H1 (cell line): ENCODE measurements around the gene MEIS2. TPM values are rescaled to one million over a fixed set of nuclear protein-coding genes. Genes with fewer than 3 reads are reported as not detected.

Experiments
- CTCF ChIA-PET: fragments of 300-600 bp; sonication (Branson Sonifier 250); formaldehyde crosslinking; loops from one replicate; lab custom pipeline; 2021; ENCODE audit not compliant: partially characterized antibody; lab: Charles Lee
- POLR2A ChIA-PET: fragments of 300-600 bp; sonication (Branson Sonifier 250); formaldehyde crosslinking; loops from one replicate; lab custom pipeline; 2021; ENCODE audit warnings: inconsistent platforms; ENCODE audit not compliant: partially characterized antibody; lab: Charles Lee
- DNase-seq, 2 experiments: peaks; one replicate each; pipeline versions ENCODE4 v3.0.0 to v3.0.0-alpha.2; 2010 to 2022; ENCODE audit warnings: low spot score in 2 of 2, low read depth in 1 of 2, mixed read lengths in 1 of 2
- FAIRE-seq: peaks from 2 replicates; lab custom pipeline; 2011; peaks lifted over from hg19 to GRCh38; lab: Jason Lieb, UNC
- H2AFZ ChIP-seq: 2 replicates; pipeline ENCODE4 v1.8.1; 2012; ENCODE audit warnings: low read length, inconsistent platforms
- H2AK5ac ChIP-seq: 2 replicates; pipeline ENCODE4 v1.6.1; 2013; ENCODE audit warnings: low read depth, low read length
- H2BK120ac ChIP-seq: replicated peaks from 2 replicates; pipeline ENCODE3; 2013; ENCODE audit warnings: low read depth, low read length, inconsistent platforms
- H2BK12ac ChIP-seq: 2 replicates; pipeline ENCODE4 v1.6.1; 2013; ENCODE audit warnings: low read depth, low read length
- H2BK15ac ChIP-seq: 2 replicates; pipeline ENCODE4 v1.6.1; 2013; ENCODE audit warnings: low read length
- H2BK20ac ChIP-seq: 2 replicates; pipeline ENCODE4 v1.6.1; 2013; ENCODE audit warnings: low read length
- H2BK5ac ChIP-seq: 2 replicates; pipeline ENCODE4 v1.6.1; 2013; ENCODE audit warnings: low read depth, low read length
- H3K14ac ChIP-seq: 2 replicates; pipeline ENCODE4 v1.6.1; 2013; ENCODE audit warnings: inconsistent platforms; ENCODE audit not compliant: insufficient read length
- H3K18ac ChIP-seq: 2 replicates; pipeline ENCODE4 v1.6.1; 2013; ENCODE audit warnings: low read length; ENCODE audit errors: extremely low read depth
- H3K23ac ChIP-seq: 2 replicates; pipeline ENCODE4 v1.6.1; 2013; ENCODE audit warnings: inconsistent platforms; ENCODE audit not compliant: insufficient read length
- H3K23me2 ChIP-seq: 2 replicates; pipeline ENCODE4 v1.6.1; 2013; ENCODE audit warnings: low read depth, low read length
- H3K27ac ChIP-seq: 2 replicates; pipeline ENCODE4 v1.6.1; 2011; ENCODE audit warnings: low read depth, low read length, inconsistent platforms
- H3K27me3 ChIP-seq, 4 experiments: replicated peaks in 1 of 4; 1 replicate in 1 of 4; 2 replicates in 3 of 4; pipeline versions ENCODE4 v1.6.1 to v1.8.1; 2011 to 2013; ENCODE audit warnings: low read length in 3 of 4, mild to moderate bottlenecking in 3 of 4, inconsistent platforms in 2 of 4, mixed read lengths in 2 of 4, moderate library complexity in 1 of 4; ENCODE audit not compliant: control insufficient read depth in 3 of 4, insufficient read depth in 3 of 4; ENCODE audit errors: extremely low read depth in 1 of 4
- H3K36me3 ChIP-seq, 4 experiments: 2 replicates each; pipeline versions ENCODE4 v1.6.1 to v1.8.1; 2011 to 2013; ENCODE audit warnings: mild to moderate bottlenecking in 4 of 4, low read length in 3 of 4, moderate library complexity in 2 of 4, control low read depth in 1 of 4, inconsistent platforms in 1 of 4; ENCODE audit not compliant: insufficient read depth in 4 of 4, control insufficient read depth in 2 of 4
- H3K4ac ChIP-seq: replicated peaks from 2 replicates; pipeline ENCODE3; 2013; ENCODE audit warnings: low read length, low read depth, mixed read lengths, inconsistent platforms; ENCODE audit not compliant: insufficient read length
- H3K4me1 ChIP-seq, 4 experiments: replicated peaks in 1 of 4; 1 replicate in 1 of 4; 2 replicates in 3 of 4; pipeline versions ENCODE4 v1.6.1 to v1.8.1; 2011 to 2013; ENCODE audit warnings: low read length in 3 of 4, inconsistent platforms in 2 of 4, mixed read lengths in 1 of 4; ENCODE audit not compliant: insufficient read depth in 4 of 4, control insufficient read depth in 3 of 4
- H3K4me2 ChIP-seq, 2 experiments: 2 replicates each; pipeline versions ENCODE4 v1.6.1 to v1.8.1; 2011 to 2013; ENCODE audit warnings: low read depth in 2 of 2, low read length in 2 of 2, control low read depth in 1 of 2, inconsistent platforms in 1 of 2, mild to moderate bottlenecking in 1 of 2; ENCODE audit not compliant: insufficient read depth in 1 of 2
- H3K4me3 ChIP-seq, 4 experiments: fragments of 200-600, 300-600 bp in 1 of 4; sonication (generic), shearing (Covaris generic), sonication (Bioruptor Twin) in 1 of 4; 2 replicates each; pipeline versions ENCODE4 v1.5.1 to v1.8.1; 2011 to 2016; ENCODE audit warnings: low read length in 4 of 4, low read depth in 3 of 4, control low read depth in 2 of 4, inconsistent platforms in 2 of 4, mild to moderate bottlenecking in 2 of 4, mixed read lengths in 1 of 4, moderate library complexity in 1 of 4; ENCODE audit not compliant: insufficient read depth in 2 of 4; ENCODE audit errors: extremely low read depth in 1 of 4
- H3K56ac ChIP-seq: replicated peaks from 2 replicates; pipeline ENCODE3; 2013; ENCODE audit warnings: low read depth, mild to moderate bottlenecking, mixed read lengths, low read length, inconsistent platforms; ENCODE audit not compliant: insufficient read length
- H3K79me1 ChIP-seq: 2 replicates; pipeline ENCODE4 v1.6.1; 2013; ENCODE audit warnings: low read depth, low read length, control low read depth
- H3K79me2 ChIP-seq, 2 experiments: 2 replicates each; pipeline versions ENCODE4 v1.6.1 to v1.8.1; 2012 to 2013; ENCODE audit warnings: low read length in 2 of 2, mild to moderate bottlenecking in 2 of 2, inconsistent platforms in 1 of 2; ENCODE audit not compliant: insufficient read depth in 2 of 2, control insufficient read depth in 1 of 2
- H3K9ac ChIP-seq, 4 experiments: replicated peaks in 1 of 4; 1 replicate in 1 of 4; 2 replicates in 3 of 4; pipeline versions ENCODE4 v1.6.1 to v1.8.1; 2011 to 2013; ENCODE audit warnings: low read depth in 3 of 4, low read length in 3 of 4, control low read depth in 2 of 4, mild to moderate bottlenecking in 2 of 4, moderate library complexity in 2 of 4, inconsistent platforms in 1 of 4; ENCODE audit errors: extremely low read depth in 1 of 4
- H3K9me3 ChIP-seq, 2 experiments: 2 replicates each; pipeline versions ENCODE4 v1.6.1 to v1.8.1; 2012 to 2013; ENCODE audit warnings: mild to moderate bottlenecking in 2 of 2, moderate library complexity in 2 of 2, control low read depth in 1 of 2, inconsistent platforms in 1 of 2, low read depth in 1 of 2, low read length in 1 of 2, mixed read lengths in 1 of 2; ENCODE audit not compliant: insufficient read depth in 2 of 2
- H4K20me1 ChIP-seq, 2 experiments: replicated peaks in 1 of 2; 2 replicates each; pipeline versions ENCODE3 to v1.8.1; 2011 to 2013; ENCODE audit warnings: inconsistent platforms in 2 of 2, low read length in 2 of 2, mild to moderate bottlenecking in 1 of 2; ENCODE audit not compliant: insufficient read depth in 2 of 2, control insufficient read depth in 1 of 2
- H4K5ac ChIP-seq: 2 replicates; pipeline ENCODE4 v1.6.1; 2013; ENCODE audit warnings: low read length, low read depth, mixed read lengths, inconsistent platforms; ENCODE audit not compliant: insufficient read length
- H4K8ac ChIP-seq: 2 replicates; pipeline ENCODE4 v1.8.0; 2013; ENCODE audit warnings: mild to moderate bottlenecking, moderate library complexity, low read length, inconsistent platforms; ENCODE audit not compliant: insufficient read depth; ENCODE audit errors: extremely low read depth
- H4K91ac ChIP-seq: replicated peaks from 2 replicates; pipeline ENCODE3; 2013; ENCODE audit warnings: low read length, mixed read lengths, inconsistent platforms; ENCODE audit not compliant: insufficient read length
- CEBPB ChIP-seq: IDR thresholded peaks from 2 replicates; pipeline ENCODE4 v1.6.1; 2012; ENCODE audit warnings: low read depth, low read length
- EP300 ChIP-seq, 2 experiments: IDR thresholded peaks; 1 replicate in 1 of 2; 2 replicates in 1 of 2; pipeline ENCODE4 v1.6.1; 2011 to 2012; ENCODE audit warnings: low read depth in 2 of 2, low read length in 2 of 2, mild to moderate bottlenecking in 2 of 2, borderline replicate concordance in 1 of 2, inconsistent platforms in 1 of 2, moderate library complexity in 1 of 2
- RAD21 ChIP-seq, 2 experiments: IDR thresholded peaks in 1 of 2; conservative IDR thresholded peaks in 1 of 2; 2 replicates each; pipeline ENCODE4 v1.6.1; 2011; ENCODE audit warnings: low read depth in 2 of 2, low read length in 2 of 2, improper control_type of control experiment in 1 of 2, inconsistent platforms in 1 of 2, mild to moderate bottlenecking in 1 of 2, moderate library complexity in 1 of 2
- ZNF274 ChIP-seq: IDR thresholded peaks from 2 replicates; pipeline ENCODE4 v1.7.0; 2012; ENCODE audit warnings: low read length, borderline replicate concordance; ENCODE audit errors: extremely low read depth
- WGBS, 2 experiments: shearing (Covaris generic) in 1 of 2; methylation state at CpG; one replicate each; pipeline versions ENCODE4 v1.1.6 to v1.1.7; 2013 to 2015; ENCODE audit warnings: low lambda C conversion rate in 2 of 2, mixed read lengths in 2 of 2, inconsistent platforms in 1 of 2, low coverage in 1 of 2, missing lambda C conversion rate in 1 of 2; ENCODE audit not compliant: insufficient replicate concordance in 2 of 2, insufficient coverage in 1 of 2, insufficient read length in 1 of 2; ENCODE audit errors: extremely low coverage in 1 of 2, missing lambda C conversion rate in 1 of 2; 5-methylcytosine and 5-hydroxymethylcytosine counted together
- polyA plus RNA-seq, 7 experiments: library from polyadenylated mRNA; depleted of rRNA in 3 of 7; stranded (reverse) in 5 of 7; unstranded in 2 of 7; fragments of >200 nt in 5 of 7; fragments of 200-250 nt in 2 of 7; gene quantifications; 1 replicate in 5 of 7; 2 replicates in 1 of 7; 4 replicates in 1 of 7; pipeline versions ENCODE4 v1.2.1 to v1.2.3, GENCODE V29; 2011 to 2013; ENCODE audit warnings: missing spikeins in 2 of 7, mixed read lengths in 2 of 7
- total RNA-seq: library from RNA; stranded (reverse); fragmentation: NEBNext Ultra II Directional; extraction: Animal tissue kit (Norgen Biotek cat#: 25700); gene quantifications from 2 replicates; pipeline ENCODE4 v1.2.1, GENCODE V29; 2021

Gene MEIS2
- total and polyA plus RNA-seq, 2 of the 8 experiments (the other 6 are each of a cell fraction or from before 2014, with no cell fraction given): 0.22 to 1.2 TPM

GRCh38 chr15:36954486-36954885 lies 145.9 kb downstream of the MEIS2 start:
- Histone ChIP-seq H4K5ac (no peak overlapping the region), H3K27ac (no peak overlapping the region), H3K14ac (no peak overlapping the region), H4K8ac (no peak overlapping the region), H3K23ac (no peak overlapping the region), H2AFZ (no peak overlapping the region), H3K23me2 (no peaks in the 10 kb centered on the region), H2AK5ac (no peak overlapping the region), H2BK12ac (no peak overlapping the region), H2BK5ac (no peak overlapping the region), H3K4me2 (no peak overlapping the region), H3K79me2 (no peaks in the 10 kb centered on the region), H4K20me1 (no peaks in the 10 kb centered on the region), H3K4ac (no peak overlapping the region), H2BK120ac (no peak overlapping the region), H3K79me1 (no peaks in the 10 kb centered on the region), H2BK15ac (no peak overlapping the region), H3K18ac (no peak overlapping the region), H3K56ac (no peak overlapping the region), H3K4me3 (no peak overlapping the region), H3K36me3 (no peaks in the 10 kb centered on the region), H2BK20ac (no peak overlapping the region), H3K9ac (no peak overlapping the region), H3K4me1 (peaks cover 0 to 4% (median 0%) of the 10 kb centered on the region in 4 experiments; a peak in 1 of 7 replicates), H4K91ac (no peak overlapping the region), H3K27me3 (no peaks in the 10 kb centered on the region), H3K9me3 (no peaks in the 10 kb centered on the region)
- 80% methylated on average over 1 of the region's 1 CpG; no CpG with 5 or more reads in 1 of the 2 experiments for WGBS, 2 experiments
- DNase-seq (no peak), FAIRE-seq (no peak)
- POLR2A ChIA-PET: no interaction called here
- CTCF ChIA-PET: no interaction called here
- no peak for TF ChIP-seq CEBPB
- TF ChIP-seq EP300 (IDR thresholded peaks at IDR 0.05; ENCODE audit: borderline replicate concordance in 1 of 2, low read depth in 2 of 2, low read length in 2 of 2): no peak
- TF ChIP-seq RAD21 (IDR thresholded peaks at IDR 0.05 in 1 of 2, conservative IDR thresholded peaks at IDR 0.05 in 1 of 2; ENCODE audit: low read depth in 2 of 2, low read length in 2 of 2): no peak
- no peak for TF ChIP-seq ZNF274
